ENCODE results near the gene PLK1.
"Not testable (repeated sequence)": the region's sequence is repeated elsewhere in the genome, so short reads cannot be mapped to it uniquely, and the experiment has no call there.

PLK1 gene

GRCh38 chr16:23678430-23679273 is at the start of gene PLK1:
TSS of gene PLK1 (plus strand) at chr16:23678889. CDS start at chr16:23678933, 44 bp downstream.
- FAIRE-seq, result peak; percentile 92

GRCh38 chr16:23629516-23629915 is 49.2 kb upstream of the PLK1 start:
- FAIRE-seq, result no peak

DNA sequence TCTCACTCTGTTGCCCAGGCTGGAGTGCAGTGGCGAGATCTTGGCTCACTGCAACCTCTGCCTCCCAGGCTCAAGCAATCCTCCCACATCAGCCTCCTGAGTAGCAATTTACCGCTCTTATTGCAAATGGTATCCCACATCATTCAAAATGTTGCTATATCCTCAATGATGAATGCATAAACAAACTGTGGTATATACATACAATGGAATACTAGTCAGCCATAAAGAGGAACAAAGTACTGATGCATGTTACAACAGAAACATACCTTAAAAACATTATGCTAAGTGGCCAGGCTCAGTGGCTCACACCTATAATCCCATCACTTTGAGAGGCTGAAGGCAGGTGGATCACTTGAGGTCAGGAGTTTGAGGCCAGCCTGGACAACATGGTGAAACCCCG is 46.8 kb upstream of the PLK1 start:
- FAIRE-seq, result not testable (repeated sequence)

DNA sequence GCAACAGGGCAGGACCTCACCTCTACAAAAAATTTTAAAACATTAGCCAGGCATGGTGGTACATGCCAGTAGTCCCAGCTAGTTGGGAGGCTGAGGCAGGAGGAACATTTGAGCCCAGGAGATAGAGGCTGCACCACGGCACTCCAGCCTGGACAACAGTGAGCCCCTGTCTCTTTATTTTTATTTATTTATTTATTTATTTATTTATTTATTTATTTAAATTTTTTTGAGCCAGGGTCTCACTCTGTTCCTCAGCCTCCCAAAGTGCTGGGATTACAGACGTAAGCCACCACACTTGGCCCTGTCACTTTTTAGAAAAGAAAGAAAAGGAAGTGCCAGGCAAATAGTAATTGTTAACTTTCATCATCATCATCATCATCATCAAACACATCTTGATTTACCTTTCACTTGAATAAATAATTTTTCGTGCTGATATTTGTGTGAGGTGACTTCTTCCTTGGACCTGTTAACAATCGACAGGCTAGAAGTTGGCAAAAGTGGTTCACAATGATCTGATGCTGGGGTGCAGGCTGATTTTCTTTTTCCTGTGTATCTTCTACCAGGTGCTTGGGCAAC is 44.1 kb upstream of the PLK1 start:
- no peak for FAIRE-seq

DNA sequence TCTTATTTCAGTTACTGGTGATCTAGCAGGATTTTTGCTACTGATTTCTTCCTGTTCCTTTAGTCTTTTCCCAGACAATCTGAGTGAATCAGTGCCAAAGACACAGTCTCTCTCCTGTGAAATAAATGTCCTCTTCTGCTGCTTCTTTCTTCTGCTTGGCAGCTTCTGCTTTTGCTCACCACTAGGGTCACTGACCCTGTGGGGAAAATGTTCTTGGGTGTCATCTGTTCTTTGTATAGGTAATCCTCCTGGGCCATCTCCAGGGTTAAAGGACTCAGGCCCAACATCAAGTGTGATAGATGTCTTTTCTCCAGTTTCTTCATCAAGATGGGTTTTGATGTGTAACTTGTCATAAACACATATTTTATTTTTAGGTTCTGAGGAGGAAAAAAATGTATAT is 42.7 kb upstream of the PLK1 start:
- no peak for FAIRE-seq

GRCh38 chr16:23640615-23640930 is 38.1 kb upstream of the PLK1 start:
- no peak for FAIRE-seq

GRCh38 chr16:23640931-23641765 is 37.5 kb upstream of the PLK1 start, which contains the start of the genes DCTN5 and PALB2:
TSS of gene DCTN5 (plus strand) at chr16:23641466. CDS start at chr16:23641543, 77 bp downstream.
TSS of gene PALB2 (minus strand) at chr16:23641310. CDS start at chr16:23641157, 153 bp downstream.
- peak; percentile 36 for FAIRE-seq

- no peak for FAIRE-seq
Measured at GRCh38 chr16:23642246-23642774, 36.4 kb upstream of the PLK1 start.

DNA sequence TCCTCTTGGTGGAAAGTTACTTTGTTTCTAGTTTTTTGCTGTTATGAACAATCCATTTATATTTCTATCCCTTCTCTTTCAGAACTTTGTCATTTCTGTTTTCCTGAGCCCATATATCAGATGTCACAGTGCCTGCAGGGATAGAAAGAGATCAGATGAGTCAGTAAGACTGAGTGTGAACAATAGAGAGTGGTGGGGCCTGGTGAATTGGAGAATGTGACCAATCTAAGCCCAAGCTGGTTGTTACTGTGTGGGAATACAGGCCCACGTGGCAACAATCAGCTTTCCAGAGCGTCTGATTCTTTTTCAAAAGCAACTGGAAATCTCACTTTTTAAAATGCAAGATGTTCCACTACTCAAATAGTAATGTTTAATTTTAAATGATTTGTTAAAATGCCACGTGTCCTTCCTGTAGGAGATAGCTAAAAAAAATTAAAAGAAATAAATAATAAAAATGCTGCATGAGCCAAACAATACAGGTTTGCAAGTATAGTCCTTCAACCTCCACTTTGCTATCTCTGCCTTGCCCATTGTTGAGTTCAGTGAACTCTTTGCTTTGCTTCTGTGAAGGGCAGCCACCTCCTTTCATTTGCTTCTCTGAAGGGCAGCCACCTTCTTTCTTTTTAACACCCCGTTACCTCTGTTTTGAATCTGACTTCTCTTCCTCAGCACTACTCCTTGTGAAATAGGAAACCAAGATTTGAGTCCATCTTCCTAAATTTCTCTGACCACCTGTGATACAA is 27.8 kb upstream of the PLK1 start:
- FAIRE-seq, result no peak

DNA sequence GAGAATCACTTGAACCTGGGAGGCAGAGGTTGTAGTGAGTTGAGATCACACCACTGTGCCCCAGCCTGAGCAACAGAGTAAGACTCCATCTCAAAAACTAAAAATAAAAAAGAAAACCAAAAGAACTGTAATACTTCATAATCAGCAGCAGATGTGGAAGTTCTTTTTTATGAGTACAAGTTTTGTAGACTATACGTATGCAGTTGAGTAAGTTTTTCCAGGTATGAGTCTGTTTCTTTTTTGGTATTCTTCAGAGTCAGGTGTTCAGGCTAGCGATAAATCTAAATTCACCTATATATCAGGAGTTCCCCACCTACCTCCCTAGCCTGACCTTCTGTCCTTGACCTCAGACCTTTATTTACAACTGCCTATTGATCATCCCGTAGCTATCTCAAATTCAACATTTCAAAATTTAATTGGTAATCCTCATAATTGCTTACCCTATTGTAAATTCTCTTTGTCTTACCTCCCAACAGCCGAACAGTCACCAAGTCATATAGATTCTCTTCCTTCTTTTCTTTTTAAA is 26.7 kb upstream of the PLK1 start:
- no peak for FAIRE-seq

DNA sequence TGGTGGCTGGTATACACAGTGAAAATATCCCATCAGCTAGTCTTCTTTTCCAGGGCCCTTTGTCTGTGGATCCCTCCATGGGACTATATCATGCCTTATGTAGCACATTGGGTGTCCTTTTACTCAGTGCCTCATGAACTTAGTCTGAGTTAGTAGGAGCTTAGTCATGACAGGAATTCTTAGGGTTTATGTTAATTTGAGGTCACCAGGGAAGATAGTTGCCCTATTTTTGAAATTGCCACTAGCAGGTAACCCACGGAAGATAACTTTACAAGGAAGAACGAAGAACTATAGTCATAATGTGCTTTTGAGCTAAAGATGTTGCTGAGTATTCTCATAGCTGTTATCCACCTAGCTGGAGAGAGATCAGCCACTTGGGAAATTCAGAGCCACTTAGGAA is 14.8 kb upstream of the PLK1 start:
- FAIRE-seq, result no peak

GRCh38 chr16:23666571-23667354 is 11.9 kb upstream of the PLK1 start:
- no peak for FAIRE-seq

DNA sequence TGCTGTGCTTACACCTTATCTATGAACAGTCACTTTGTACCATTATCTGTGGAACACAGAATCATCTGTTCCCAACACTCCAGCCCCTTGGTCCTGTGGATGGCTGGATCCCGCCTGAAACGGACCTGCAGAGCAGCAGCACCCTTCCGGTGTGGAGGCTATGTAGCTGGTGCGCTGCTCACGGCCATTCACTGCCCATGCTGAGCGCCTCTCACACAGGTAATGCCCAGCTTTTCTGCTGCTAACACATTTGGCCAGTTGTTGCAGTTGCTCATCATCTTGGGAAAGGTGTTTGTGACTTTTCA is 11.4 kb upstream of the PLK1 start:
- no peak for FAIRE-seq

- FAIRE-seq, result no peak
Measured at GRCh38 chr16:23668225-23668624, 10.5 kb upstream of the PLK1 start.

- FAIRE-seq, result no peak
Measured at GRCh38 chr16:23668873-23669272, 9.8 kb upstream of the PLK1 start.

GRCh38 chr16:23670137-23670776 is 8.4 kb upstream of the PLK1 start:
- FAIRE-seq, result no peak

DNA sequence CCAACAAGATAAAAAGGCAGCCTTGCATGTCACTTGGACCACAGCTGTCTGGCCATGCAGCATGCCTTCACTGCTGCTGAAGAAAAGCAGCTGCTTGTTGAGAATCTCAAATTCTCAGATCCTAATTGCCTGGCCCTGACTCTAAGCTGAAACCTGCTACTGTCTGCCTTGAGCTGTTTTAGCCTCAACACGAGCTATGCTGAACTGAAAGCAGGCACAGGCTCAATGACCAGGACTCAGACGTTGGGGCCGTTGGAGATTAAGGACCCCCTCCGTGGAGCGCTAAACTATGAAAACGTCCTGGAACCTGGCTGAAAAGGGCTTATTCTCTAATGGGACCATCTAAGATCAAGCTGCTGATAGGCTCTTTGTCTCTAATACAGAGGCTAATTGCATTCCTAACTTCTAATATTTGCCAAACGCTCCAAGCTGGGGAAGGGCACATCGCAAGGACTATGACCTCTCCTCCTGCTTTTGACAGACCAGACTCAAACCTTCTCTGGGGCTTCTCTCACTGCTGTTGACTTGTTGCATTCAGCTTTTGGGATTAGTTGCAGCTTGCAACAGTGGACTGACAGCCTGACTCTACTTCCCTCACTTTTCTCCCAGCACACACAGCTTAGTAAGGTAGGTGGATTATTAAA is 4.6 kb upstream of the PLK1 start:
- FAIRE-seq, result no peak

GRCh38 chr16:23676924-23677480 is 1.7 kb upstream of the PLK1 start:
- no peak for FAIRE-seq

DNA sequence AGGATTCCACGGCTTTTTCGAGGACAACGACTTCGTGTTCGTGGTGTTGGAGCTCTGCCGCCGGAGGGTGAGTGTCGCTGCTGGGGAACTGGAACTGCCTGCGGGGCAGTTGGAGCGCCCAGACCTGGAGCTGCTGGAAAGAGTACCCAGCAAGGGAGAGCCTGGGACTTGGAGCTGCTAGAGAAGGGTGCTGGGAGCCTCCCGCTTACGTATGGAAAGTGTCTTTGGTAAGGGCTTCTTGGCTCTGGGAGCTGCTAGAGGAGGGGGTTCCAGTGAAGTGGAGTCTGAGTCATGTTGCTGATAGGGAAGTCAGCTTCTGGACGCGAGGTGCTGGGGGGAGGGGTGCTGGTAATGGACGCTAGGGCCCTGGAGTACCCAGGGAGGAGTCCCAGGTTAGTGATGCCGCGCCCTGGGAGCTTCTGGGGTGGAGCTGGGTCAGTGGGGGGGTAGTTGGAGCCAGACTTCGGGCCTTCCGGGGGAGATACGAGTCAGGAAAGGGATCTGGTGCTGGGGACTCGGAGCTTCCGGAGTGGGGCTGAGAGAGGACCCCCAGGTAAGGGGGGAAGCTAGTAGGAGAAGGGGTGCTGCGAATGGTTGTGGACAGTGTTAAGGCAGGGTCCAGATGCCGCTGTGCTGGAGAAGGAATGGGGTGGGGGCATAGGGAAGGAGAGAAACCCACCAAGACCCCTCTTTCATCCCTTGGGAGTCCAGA is 741 bp downstream of the PLK1 start:
- FAIRE-seq, result no peak

DNA sequence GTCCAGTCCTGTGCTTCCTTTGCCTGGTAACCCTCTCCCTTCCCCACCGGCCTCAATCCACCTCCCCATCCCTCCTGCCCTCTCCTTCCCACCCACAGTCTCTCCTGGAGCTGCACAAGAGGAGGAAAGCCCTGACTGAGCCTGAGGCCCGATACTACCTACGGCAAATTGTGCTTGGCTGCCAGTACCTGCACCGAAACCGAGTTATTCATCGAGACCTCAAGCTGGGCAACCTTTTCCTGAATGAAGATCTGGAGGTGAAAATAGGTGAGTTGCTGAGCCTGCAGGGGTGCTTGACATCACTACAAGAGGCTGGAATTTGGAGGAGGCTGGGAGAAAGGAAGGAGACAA is 1.3 kb downstream of the PLK1 start:
- no peak for FAIRE-seq

All from G401.6 (cell line).